Fibroblast of peridontal ligament (primary cell): Measurements from ENCODE around the gene NME3.

Experiments used
- DNase-seq: peaks from one replicate; pipeline ENCODE4 v3.0.0-alpha.2; 2010; ENCODE audit errors: extremely low read depth

Gene NME3

DNA sequence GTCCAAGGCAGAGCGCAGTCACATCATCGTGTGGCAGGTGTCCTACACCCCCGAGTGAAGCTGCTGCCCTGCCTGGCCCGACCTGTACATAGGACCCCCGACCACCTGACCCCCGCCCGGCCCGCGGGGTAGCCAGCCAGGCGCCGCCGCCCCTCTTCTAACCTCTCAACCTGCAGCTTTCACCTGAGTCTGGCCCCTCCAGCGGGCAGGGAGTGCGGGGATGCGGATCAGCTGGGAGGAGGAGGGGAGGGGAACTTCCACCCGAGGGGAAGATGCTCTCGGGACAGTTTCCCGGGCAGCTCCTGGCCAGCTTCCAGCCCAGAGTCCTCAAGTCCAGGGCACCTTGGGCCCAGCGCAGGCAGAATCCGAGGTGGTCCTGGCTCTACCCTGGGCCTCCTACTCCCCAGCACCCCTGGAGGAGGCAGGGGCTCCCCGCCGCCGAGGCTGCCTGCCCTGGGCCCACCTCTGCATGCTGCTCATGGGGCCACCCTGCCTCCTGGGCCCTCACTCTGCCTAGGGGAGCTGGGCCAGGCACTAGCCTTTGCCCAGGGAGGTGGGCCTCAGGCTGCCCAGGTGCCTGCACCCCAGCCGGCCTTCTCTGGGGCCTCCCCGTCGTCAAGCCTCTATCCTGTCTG is 2.5 kb downstream of the NME3 start:
- DNase-seq: no peak

DNA sequence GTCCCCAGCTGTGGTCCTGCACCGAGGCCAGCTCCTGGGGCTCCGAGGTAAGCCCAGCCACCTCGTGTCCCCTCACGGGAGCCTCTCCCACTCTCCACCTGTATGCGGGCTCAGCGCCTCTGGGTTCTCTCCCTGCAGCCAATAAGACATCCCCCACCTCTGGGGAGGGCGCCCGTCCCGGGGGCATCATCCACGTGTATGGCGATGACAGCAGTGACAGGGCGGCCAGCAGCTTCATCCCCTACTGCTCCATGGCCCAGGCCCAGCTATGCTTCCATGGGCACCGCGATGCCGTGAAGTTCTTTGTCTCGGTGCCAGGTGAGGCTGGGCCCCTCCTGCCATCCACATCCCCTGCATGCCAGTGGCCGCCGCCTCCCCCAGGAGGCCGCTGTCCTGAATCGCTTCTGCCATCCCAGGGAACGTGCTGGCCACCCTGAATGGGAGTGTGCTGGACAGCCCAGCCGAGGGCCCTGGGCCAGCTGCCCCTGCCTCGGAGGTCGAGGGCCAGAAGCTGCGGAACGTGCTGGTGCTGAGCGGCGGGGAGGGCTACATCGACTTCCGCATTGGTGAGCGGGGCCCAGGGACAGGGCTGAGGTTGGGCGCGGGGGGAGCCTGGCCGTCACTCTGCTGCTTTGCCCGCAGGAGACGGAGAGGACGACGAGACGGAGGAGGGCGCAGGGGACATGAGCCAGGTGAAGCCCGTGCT is 3.1 kb downstream of the NME3 start:
- DNase-seq: no peak

DNA sequence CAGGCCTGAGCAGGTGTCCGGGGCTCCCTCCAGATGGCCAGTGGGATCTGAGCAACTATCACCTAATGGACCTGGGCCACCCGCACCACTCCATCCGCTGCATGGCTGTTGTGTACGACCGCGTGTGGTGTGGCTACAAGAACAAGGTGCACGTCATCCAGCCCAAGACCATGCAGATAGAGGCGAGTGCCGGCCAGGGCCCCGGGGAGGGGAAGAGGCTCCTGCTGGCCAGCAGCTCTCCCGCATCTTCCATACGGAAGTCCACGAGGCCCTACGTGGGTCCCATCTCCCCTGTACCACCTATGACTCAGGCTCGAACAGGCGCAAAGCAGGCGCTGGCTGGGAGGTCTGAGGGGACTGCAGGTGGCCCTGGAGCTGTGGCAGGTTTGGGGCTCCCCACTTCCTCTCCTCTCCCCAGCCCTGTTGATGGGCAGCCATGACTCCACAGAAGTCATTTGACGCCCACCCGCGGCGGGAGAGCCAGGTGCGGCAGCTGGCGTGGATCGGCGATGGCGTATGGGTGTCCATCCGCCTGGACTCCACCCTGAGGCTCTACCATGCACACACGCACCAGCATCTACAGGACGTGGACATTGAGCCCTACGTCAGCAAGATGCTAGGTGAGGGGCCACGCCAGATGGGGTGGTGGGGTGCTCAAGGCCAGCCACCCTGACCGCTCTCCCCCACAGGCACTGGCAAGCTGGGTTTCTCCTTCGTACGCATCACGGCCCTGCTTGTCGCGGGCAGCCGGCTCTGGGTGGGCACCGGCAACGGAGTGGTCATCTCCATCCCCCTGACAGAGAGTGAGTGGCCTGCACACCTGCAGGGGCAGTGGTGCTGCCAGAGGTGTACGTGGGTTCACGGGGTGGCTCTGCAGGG is 4.0 kb downstream of the NME3 start:
- DNase-seq: no peak

DNA sequence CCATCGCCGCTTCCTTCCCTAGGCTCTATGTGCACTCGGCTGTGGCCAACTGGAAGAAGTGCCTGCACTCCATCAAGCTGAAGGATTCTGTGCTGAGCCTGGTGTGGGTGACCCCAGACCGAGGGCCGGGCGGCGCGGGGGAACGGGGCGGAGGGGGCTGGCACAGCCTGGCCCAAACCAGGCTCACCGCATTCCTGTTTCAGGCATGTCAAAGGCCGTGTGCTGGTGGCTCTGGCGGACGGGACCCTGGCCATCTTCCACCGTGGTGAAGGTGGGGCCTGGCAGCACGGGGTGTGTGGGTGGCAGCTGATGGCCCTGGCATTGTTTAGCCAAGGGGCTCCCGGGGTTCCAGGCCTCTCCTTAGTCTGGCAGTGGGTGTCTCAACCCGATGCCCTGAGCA is 4.6 kb downstream of the NME3 start:
- DNase-seq: no peak

DNA sequence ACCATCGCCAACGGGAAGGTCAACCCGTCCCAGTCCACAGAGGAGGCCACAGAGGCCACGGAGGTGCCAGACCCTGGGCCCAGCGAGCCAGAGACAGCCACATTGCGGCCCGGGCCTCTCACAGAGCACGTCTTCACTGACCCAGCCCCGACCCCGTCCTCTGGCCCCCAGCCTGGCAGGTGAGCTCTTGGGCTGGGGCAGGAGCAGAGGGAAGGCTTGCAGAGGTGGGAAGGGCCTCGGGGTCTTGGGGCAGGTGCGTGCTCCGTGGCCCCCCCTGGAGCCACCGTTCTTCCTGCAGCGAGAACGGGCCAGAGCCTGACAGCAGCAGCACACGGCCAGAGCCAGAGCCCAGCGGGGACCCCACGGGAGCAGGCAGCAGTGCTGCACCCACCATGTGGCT is 5.1 kb downstream of the NME3 start:
- DNase-seq: no peak

DNA sequence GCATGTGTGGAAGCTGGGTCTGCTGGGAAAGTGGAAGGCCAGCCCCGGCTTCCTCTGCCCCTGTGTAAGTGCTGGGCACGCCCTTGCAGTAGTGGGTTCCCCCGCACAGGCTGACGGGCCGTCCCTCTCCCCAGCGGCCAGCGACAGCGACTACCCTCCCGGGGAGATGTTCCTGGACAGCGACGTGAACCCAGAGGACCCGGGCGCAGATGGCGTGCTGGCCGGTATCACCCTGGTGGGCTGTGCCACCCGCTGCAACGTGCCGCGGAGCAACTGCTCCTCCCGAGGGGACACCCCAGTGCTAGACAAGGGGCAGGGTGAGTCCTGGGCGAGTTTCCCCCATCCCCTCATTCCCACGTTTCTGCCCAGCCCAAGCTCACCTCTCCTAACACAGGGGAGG is 5.5 kb downstream of the NME3 start:
- DNase-seq: no peak

DNA sequence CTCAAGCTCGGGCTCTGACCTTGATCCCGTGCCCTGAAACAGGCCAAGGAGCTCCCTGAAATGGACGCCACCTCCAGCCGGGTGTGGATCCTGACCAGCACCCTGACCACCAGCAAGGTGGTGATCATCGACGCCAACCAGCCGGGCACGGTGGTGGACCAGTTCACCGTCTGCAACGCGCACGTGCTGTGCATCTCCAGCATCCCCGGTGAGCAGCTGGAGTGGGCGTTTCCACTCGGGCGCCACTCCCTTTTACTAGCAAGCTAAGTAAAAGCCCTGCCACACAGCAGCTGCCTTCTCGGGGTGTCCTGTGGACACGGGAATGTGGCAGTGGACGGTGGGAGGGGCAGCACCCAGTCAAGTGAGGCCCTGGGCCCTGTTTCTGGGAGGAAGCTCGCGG is 6.4 kb downstream of the NME3 start:
- no peak for DNase-seq

DNA sequence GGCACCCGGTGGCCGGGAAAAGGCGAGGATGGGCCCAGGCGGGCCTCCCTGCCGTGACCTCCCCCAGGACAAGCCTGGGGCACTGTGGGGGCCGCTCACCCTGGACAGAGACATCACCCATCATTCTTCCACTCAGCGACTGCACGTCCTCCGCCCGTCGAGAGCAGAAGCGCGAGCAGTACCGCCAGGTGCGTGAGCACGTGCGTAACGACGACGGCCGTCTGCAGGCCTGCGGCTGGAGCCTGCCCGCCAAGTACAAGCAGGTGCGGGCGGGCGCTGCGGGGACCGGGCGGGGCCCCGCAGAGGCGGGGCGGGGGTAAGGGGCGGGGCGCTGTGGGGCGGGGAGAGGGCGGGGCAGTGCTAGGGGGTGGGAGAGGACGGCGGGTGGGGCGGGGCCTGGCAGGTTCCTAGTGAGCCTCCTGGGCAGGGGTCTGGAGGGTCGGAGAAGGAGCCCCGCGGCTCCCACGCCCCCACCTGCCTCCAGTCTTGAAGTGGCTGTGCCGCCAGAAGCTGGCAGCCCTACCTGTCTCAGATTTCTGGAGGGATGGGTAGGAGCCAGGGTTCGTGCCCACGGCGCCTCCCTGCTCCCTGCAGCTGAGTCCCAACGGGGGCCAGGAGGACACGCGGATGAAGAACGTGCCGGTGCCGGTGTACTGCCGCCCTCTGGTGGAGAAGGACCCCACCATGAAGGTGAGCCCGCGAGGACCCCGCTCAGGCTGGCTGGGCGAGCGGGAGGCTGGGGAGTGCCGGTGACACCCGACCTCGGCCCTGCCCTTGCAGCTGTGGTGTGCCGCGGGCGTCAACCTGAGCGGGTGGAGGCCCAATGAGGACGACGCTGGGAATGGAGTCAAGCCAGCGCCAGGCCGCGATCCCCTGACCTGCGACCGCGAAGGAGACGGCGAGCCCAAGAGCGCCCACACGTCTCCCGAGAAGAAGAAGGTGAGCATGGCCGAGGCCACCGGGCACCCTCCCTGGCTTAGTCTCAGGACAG is 7.5 kb downstream of the NME3 start:
- no peak for DNase-seq

DNA sequence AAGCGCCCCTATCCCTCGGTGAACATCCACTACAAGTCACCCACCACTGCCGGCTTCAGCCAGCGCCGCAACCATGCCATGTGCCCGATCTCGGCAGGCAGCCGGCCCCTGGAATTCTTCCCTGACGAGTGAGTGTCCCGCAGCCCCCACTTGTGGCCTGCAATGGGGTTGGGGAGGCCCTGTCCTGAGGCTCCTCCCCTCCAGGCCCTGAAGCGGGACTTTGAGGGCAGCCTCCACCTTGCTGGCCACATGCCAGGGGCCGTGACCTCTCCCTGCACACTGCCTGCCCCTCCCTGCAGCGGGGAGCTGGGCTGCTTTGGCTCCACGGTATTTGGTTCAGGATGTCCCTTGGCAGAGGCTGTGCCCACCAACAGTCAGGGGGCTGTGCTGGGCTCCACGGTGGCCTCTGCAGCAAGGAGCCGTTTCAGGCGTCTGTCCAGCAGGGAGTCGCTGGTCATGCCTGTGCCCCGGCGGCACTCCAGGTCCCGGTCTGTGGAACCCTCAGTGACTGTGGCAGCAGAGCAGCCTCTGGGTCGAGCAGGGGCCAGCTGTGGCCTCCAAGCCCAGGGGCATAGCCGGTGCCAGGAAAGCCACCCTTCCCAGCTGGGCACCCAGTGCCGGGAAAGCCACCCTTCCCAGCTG is 8.3 kb downstream of the NME3 start:
- DNase-seq: no peak

DNA sequence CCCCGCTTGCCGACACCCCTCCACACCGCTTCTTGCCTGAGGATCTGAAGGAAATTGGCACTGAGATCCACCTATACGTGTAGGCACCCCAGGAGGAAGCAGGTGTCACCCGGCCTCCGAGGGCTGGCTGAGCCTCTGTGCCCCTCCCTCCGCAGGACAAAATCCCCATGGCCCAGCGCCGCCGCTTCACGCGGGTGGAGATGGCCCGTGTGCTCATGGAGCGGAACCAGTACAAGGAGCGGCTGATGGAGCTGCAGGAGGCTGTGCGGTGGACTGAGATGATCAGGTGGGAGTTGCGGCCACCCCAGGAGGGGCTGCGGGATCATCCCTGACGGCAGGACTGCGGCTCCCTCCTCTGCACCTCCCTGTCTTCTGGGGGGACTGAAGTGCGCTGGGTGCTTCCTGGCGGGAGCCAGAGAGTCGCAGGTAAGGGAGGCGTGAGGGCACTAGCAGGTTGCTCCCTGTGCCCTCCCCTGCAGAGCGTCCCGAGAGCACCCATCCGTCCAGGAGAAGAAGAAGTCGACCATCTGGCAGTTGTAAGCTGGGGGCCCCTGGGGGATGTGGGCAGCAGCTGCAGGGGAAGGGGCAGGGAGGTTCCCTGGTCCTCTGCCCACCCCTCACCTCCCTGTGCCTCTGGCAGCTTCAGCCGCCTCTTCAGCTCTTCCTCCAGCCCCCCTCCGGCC is 9.0 kb downstream of the NME3 start:
- no peak for DNase-seq

DNA sequence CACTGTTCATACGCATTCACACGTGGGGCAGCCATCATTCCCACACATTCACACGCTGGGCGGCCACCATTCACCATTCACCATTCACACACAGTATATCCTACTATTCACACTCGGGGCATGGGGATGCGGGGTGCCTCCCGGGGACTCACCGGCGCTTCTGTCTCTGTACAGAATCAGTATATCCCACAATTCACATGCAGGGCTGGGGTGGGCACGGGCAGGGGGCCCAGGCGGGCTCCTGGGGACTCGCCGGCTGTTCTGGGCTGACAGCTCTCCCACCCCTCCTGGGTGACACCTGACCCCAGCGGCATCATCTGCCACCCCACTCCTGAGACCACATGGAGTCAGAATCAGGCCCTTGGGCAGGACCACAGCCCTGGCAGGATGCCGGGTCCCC is 9.6 kb downstream of the NME3 start:
- DNase-seq: no peak

DNA sequence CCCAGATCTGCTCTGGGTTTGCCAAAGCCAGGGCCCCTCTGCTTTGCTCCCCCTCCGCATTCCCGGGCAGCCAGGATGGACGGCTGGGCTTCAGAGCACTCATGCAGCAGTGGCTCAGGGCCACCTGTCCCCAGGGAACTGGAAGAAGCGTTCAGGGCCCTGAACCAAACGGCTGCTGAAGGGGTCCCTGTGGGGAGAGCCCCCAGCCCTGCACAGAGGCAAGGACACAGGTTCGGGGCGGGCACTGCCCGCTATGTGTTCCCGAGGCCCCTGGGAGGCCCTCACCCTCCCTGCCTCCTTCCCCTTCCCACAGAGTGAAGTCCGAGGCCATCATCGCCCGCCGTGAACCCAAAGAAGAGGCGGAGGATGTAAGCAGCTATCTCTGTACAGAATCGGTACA is 10.4 kb downstream of the NME3 start:
- DNase-seq: no peak

DNA sequence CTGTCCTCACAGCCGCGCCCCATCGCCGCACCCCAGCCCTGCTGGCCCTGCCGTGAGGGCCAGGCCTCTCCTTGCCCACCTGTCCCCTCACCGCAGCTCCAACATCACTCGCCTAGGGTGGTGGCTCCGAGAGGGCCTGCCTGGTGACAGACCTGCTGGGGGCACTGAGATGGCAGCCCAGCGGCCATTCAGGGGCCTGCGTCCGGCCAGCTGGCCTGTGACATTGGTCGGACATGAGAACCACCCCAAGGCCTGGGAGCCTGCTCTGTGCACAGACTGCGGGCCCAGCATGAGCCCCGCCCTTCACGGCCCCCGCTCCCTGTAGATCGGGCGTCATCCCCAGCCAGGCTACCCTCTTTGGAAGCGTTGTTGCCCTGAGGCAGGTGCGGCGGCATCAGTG is 11.8 kb downstream of the NME3 start:
- no peak for DNase-seq

DNA sequence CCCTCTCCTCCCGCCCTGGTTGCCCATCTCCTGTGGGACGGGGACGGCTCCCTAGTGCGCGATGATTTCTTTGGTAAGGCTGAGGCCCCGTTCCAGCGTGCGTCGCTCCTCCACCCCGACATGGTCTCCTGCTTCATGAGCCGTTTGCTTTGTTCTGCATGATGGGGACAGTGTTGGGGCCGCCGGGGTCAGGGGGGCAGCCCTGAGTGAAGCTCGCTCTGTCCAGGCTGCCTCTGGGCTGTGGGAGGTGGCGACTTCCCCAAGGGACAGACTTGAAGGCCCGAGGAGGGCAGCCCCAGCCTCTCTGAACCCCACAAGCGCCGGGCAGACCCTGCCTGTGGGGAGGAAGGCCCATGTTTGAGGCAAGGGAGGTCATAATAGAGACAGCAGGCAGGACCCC is 12.4 kb downstream of the NME3 start:
- no peak for DNase-seq

DNA sequence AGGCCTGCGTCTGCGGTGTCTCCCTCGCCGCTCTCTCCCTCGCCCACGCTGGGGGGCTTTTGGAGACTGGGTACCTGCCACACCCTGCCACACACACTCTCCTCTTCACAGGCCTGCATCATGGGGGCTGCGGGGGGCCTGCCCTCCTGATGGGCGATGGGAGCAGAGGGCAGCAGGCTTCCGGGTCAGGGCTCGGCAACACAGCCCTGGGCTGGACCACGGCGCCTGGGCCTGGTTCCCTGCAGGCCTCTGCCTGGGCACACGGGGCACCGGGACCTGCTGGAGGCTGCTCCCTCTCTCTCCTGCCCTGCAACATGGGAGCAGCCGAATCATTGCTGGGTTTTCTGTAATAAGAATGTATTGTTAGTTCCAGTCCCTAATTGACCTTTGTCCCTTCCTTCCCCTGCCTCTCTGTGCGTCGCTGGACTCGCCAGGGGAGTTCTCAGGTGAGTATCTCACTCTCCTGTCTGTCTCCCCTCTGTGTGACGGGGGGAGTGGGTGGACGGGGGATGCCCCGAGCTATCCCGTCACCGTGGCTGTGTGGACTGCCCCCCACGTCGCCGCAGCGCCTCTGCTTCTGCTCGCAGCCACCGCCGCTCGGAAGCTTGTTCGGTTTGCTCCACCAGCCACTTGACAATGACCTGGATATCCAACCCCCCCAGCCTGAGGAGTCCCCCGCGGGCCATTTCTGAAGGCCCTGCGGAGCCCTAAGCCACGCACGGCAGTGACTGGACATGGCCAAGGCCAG is 13.5 kb downstream of the NME3 start:
- no peak for DNase-seq

DNA sequence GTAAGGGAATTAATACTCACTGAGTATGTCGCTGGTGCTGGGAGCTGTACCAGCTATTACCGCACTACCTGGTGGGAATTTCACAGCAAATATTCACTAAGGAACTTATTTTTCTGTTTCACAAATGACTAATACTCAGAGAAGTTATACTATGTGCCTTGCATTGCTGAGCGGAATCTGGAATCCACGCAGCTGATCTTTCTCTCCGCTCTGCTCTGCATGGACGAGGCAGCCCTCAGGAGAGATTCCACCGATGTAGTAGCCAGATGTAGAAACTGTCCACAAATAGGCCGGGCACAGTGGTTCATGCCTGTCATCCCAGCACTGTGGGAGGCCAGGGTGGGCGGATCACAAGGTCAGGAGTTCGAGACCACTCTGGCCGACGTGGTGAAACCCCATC is 17.1 kb downstream of the NME3 start:
- DNase-seq: no peak

DNA sequence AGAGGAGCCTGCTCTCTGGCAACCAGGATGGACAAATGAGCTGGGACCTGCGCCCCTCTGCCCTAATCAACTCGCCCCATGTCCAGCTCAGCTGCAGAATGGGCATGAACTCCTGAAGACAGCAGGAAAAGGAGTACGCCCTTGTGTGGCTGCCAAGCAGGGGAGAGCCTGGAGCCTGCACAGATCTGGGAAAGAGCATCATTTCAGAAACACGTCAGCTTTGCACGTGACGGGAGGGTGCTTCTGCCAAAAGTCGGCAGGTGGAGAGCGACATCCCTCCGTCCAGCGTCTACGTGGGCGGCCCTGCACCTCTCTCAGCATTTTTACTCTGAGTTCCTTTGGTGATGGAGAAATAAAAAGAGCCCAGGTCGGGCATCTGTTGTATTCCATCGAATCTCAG is 18.5 kb downstream of the NME3 start:
- no peak for DNase-seq

DNA sequence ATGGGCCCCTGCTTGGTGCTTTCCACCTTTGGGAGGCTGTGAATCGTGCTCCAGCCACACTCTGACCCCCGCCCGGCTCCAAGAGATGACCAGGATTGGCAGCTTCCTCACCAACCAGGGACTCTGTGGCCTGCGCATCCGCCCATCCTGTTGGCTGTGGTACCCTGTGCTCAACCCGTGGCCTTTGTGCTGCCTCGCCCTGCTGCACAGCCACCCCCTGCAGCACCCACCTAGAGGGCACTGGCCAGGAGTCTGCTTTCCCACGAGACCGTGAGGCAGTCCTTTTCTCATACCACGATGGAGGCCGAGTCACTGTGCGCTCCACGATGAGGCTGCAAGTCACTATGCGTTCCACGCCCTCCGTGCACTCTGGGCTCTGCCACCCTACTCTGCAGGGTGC is 19.4 kb downstream of the NME3 start:
- DNase-seq: no peak

DNA sequence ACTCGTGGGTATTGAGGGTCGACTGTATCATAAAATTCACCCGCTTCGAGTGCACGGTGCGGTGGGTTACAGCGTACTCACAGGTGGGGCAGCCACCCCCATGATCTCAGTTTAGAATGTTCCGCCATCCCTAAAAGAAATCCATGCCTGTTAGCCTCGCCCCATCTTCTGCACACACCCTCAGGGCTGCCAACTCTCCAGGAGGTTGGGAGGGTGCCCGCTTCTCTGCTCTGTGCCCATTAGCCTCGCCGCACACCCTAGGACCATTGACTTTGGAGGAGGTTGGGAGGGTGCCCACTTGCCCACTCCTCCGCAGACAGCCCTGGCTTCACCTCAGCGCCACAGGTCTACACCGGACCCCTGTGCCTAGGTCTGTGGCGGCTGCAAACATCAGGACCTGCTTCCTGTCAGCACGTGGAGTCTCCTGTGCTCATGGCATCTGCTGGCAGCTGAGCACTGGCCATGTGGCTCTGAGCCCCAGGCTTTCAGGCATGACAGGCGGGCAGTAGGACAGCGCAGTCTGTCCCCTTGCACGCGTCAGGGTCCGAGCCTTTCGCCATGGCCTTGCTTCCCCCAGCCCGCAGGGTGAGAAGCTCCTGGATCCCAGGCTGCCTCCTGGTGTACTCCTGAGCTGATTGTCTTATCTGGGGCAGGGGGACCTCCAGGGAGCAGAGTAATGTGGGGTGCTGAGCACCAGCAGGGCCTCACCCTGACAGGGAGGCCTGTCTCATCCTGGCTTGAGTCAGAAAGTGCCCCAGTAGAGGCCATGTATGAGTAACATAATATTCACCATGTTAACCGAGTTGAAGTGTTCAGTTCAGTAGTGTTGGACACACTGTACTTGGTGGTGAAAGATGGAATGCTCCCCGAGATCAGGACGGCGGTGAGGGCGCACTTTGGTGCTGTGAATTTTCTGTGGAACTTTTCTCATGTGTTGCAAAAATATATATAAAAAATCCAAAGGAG is 21.9 kb downstream of the NME3 start:
- no peak for DNase-seq
